K562 (cell line): Measurements from ENCODE around the gene CCNL2. TPM values are rescaled to one million over a fixed set of nuclear protein-coding genes. Genes with fewer than 3 reads are reported as not detected.

ENCODE experiments used
- ARID2 ChIP-seq: fragments of 450-650 bp; IDR thresholded peaks from 2 replicates; pipeline ENCODE4 v1.6.1; 2017; ENCODE audit warnings: antibody characterized with exemption, mild to moderate bottlenecking
- CUX1 ChIP-seq: fragments of 200-800 bp; sonication (Bioruptor generic); IDR thresholded peaks from 2 replicates; pipeline ENCODE4 v1.6.1; 2016; ENCODE audit warnings: missing genetic modification characterization, missing compliant biosample characterization
- DMBX1 ChIP-seq: fragments of 250-450 bp; sonication (Bioruptor Pico); IDR thresholded peaks from 2 replicates; pipeline ENCODE4 v1.8.0; 2022; ENCODE audit warnings: inconsistent platforms, mild to moderate bottlenecking, moderate library complexity, borderline replicate concordance
- EGR1 ChIP-seq: fragments of 450-650 bp; conservative IDR thresholded peaks from 2 replicates; pipeline ENCODE4 v1.6.1; 2017; ENCODE audit warnings: mild to moderate bottlenecking
- HEY1 ChIP-seq: fragments of 250-450 bp; sonication (Bioruptor Pico); IDR thresholded peaks from 2 replicates; pipeline ENCODE4 v1.5.0; 2020; ENCODE audit warnings: mild to moderate bottlenecking, moderate library complexity, borderline replicate concordance
- HNRNPK ChIP-seq: fragments of 200-400 bp; formaldehyde crosslinking; IDR thresholded peaks from one replicate; pipeline ENCODE4 v1.6.1; 2018; ENCODE audit warnings: mild to moderate bottlenecking, low read depth, low read length; ENCODE audit not compliant: poor library complexity, severe bottlenecking
- KLF10 ChIP-seq: fragments of 250-450 bp; sonication (Bioruptor Pico); IDR thresholded peaks from 2 replicates; pipeline ENCODE4 v1.6.1; 2021; ENCODE audit warnings: matching md5 sums
- RBBP5 ChIP-seq: fragments of 200-600 bp; sonication (generic); IDR thresholded peaks from 2 replicates; pipeline ENCODE4 v1.6.1; 2012; ENCODE audit warnings: borderline replicate concordance, mild to moderate bottlenecking, low read length, control low read depth, inconsistent platforms; ENCODE audit not compliant: insufficient read depth, poor library complexity, severe bottlenecking
- SRSF1 ChIP-seq: fragments of 200-400 bp; formaldehyde crosslinking; IDR thresholded peaks from 2 replicates; pipeline ENCODE4 v1.6.1; 2017; ENCODE audit warnings: mild to moderate bottlenecking, low read depth, low read length, moderate library complexity
- TBL1XR1 ChIP-seq, 2 experiments: IDR thresholded peaks; 2 replicates each; pipeline ENCODE4 v1.6.1; 2012; ENCODE audit warnings: improper control_type of control experiment in 2 of 2, low read length in 2 of 2, mild to moderate bottlenecking in 1 of 2
- TRIM25 ChIP-seq: fragments of 450-650 bp; IDR thresholded peaks from 2 replicates; pipeline ENCODE4 v1.7.0; 2016; ENCODE audit warnings: borderline replicate concordance
- ZNF140 ChIP-seq: fragments of 250-450 bp; sonication (Bioruptor Pico); IDR thresholded peaks from 2 replicates; pipeline ENCODE4 v1.8.0; 2021; ENCODE audit warnings: moderate library complexity, mild to moderate bottlenecking, inconsistent platforms
- ZNF609 ChIP-seq: sonication (generic); formaldehyde crosslinking; IDR thresholded peaks from 2 replicates; pipeline ENCODE4 v1.8.1; 2023; ENCODE audit warnings: missing genetic modification reagents, mild to moderate bottlenecking, borderline replicate concordance
- ZNF785 ChIP-seq: fragments of 250-450 bp; sonication (Bioruptor Pico); IDR thresholded peaks from 2 replicates; pipeline ENCODE4 v1.4.0; 2020; ENCODE audit warnings: mild to moderate bottlenecking
- polyA plus RNA-seq, 8 experiments: library from polyadenylated mRNA; depleted of rRNA in 4 of 8; stranded (reverse) in 5 of 8; unstranded in 3 of 8; fragments of >200 nt; fragmentation: Nextera tagmentation in 2 of 8; fragmentation: Illumina TruSeq in 1 of 8; extraction: Ambion mirVana in 2 of 8; extraction: Trizol in 1 of 8; gene quantifications; 2 replicates each; pipeline versions ENCODE4 v1.2.1 to v1.2.3, GENCODE V29; 2011 to 2014; ENCODE audit warnings: inconsistent platforms in 1 of 8, missing spikeins in 1 of 8
- total RNA-seq, 7 experiments: library from RNA; depleted of rRNA in 6 of 7; stranded (reverse); fragments of >200 nt in 6 of 7; fragmentation: Illumina TruSeq in 2 of 7; extraction: Trizol in 2 of 7; gene quantifications; 2 replicates each; pipeline versions ENCODE4 v1.2.1 to v1.2.3, GENCODE V29; 2011 to 2021; ENCODE audit warnings: low replicate concordance in 1 of 7

CCNL2 gene
- total and polyA plus RNA-seq, 9 of the 15 experiments (the other 6 are each of a cell fraction or from before 2014, with no cell fraction given) = 2.8 to 287 (median 94.5) TPM

- TF ChIP-seq TRIM25 = no peak
- TF ChIP-seq SRSF1 = no peak
- peak; percentile 78 for TF ChIP-seq EGR1
- no peak for TF ChIP-seq CUX1
- 0 out of 2 replicates have a peak, but pooled peaks have one; percentile 71 for TF ChIP-seq DMBX1 (CRISPR knock-in tag)
- 0 out of 2 replicates have a peak, but pooled peaks have one; percentile 19 for TF ChIP-seq ZNF609 (CRISPR knock-in tag)
- TF ChIP-seq ZNF785 = no peak
- no peak for TF ChIP-seq KLF10 (CRISPR knock-in tag)
- no peak for TF ChIP-seq ZNF140 (CRISPR knock-in tag)
- TF ChIP-seq HNRNPK = no peak
- TF ChIP-seq TBL1XR1 (IDR thresholded peaks at IDR 0.05; ENCODE audit: low read length in 2 of 2) = peak in 1 of 2 experiments; percentile 71; a peak in 2 of 4 replicates
- TF ChIP-seq ARID2 = no peak
- no peak for TF ChIP-seq HEY1 (CRISPR knock-in tag)
- peak; percentile 54 for TF ChIP-seq RBBP5
These were observed 34.0 kb upstream of the CCNL2 start (continued) for GRCh38 chr1:1432951-1433803.
